HepG2 (cell line): ENCODE data around the gene MPST. TPM values are rescaled to one million over a fixed set of nuclear protein-coding genes. Genes with fewer than 3 reads are reported as not detected.

Source experiments
- ATF7 ChIP-seq, 2 experiments: fragments of 450-650 bp in 1 of 2; sonication (generic) in 1 of 2; formaldehyde crosslinking in 1 of 2; IDR thresholded peaks; 2 replicates each; pipeline versions ENCODE4 v1.4.0 to v1.6.1; 2016 to 2020; ENCODE audit warnings: antibody characterized with exemption in 1 of 2, mild to moderate bottlenecking in 1 of 2, missing genetic modification reagents in 1 of 2
- BCLAF1 ChIP-seq: fragments of 450-650 bp; IDR thresholded peaks from 2 replicates; pipeline ENCODE4 v1.6.1; 2017; ENCODE audit warnings: mild to moderate bottlenecking
- BRD4 ChIP-seq: sonication (generic); formaldehyde crosslinking; IDR thresholded peaks from 2 replicates; pipeline ENCODE4 v1.4.0; 2020; ENCODE audit warnings: missing genetic modification reagents
- CTCF ChIP-seq: sonication (generic); formaldehyde crosslinking; IDR thresholded peaks from 2 replicates; pipeline ENCODE4 v1.5.0; 2020; ENCODE audit warnings: mild to moderate bottlenecking, missing genetic modification reagents, moderate library complexity
- EHMT2 ChIP-seq: fragments of 200-600 bp; sonication (generic); IDR thresholded peaks from 2 replicates; pipeline ENCODE4 v1.7.0; 2017; ENCODE audit warnings: antibody characterized with exemption, low read depth, low read length, borderline replicate concordance
- FLYWCH1 ChIP-seq: sonication (generic); formaldehyde crosslinking; IDR thresholded peaks from 2 replicates; pipeline ENCODE4 v1.8.1; 2023; ENCODE audit warnings: mild to moderate bottlenecking, missing genetic modification reagents
- NFYB ChIP-seq: sonication (generic); formaldehyde crosslinking; IDR thresholded peaks from 2 replicates; pipeline ENCODE4 v1.4.0; 2020; ENCODE audit warnings: missing genetic modification reagents
- STAG1 ChIP-seq: sonication (generic); formaldehyde crosslinking; IDR thresholded peaks from 2 replicates; pipeline ENCODE4 v1.4.0; 2020; ENCODE audit warnings: missing genetic modification reagents
- STAT6 ChIP-seq: sonication (generic); formaldehyde crosslinking; IDR thresholded peaks from 2 replicates; pipeline ENCODE4 v1.4.0; 2020; ENCODE audit warnings: missing genetic modification reagents, mild to moderate bottlenecking, borderline replicate concordance
- TOPORS ChIP-seq: sonication (generic); formaldehyde crosslinking; IDR thresholded peaks from 2 replicates; pipeline ENCODE4 v1.8.0; 2023; ENCODE audit warnings: mild to moderate bottlenecking, missing genetic modification reagents
- ZNF687 ChIP-seq: sonication (generic); formaldehyde crosslinking; IDR thresholded peaks from 2 replicates; pipeline ENCODE4 v1.5.1; 2020; ENCODE audit warnings: mild to moderate bottlenecking, missing genetic modification reagents, moderate library complexity
- ZNF709 ChIP-seq: sonication (generic); formaldehyde crosslinking; IDR thresholded peaks from 2 replicates; pipeline ENCODE4 v1.5.0; 2020; ENCODE audit warnings: mild to moderate bottlenecking, missing genetic modification reagents
- ZNF749 ChIP-seq: sonication (generic); formaldehyde crosslinking; IDR thresholded peaks from 2 replicates; pipeline ENCODE4 v1.8.0; 2022; ENCODE audit warnings: mild to moderate bottlenecking, missing genetic modification reagents, moderate library complexity, borderline replicate concordance
- ZNF773 ChIP-seq: sonication (generic); formaldehyde crosslinking; IDR thresholded peaks from 2 replicates; pipeline ENCODE4 v1.4.0; 2020; ENCODE audit warnings: missing genetic modification reagents, borderline replicate concordance
- ZNF883 ChIP-seq: sonication (generic); formaldehyde crosslinking; IDR thresholded peaks from 2 replicates; pipeline ENCODE4 v1.5.1; 2020; ENCODE audit warnings: mild to moderate bottlenecking, missing genetic modification reagents; ENCODE audit errors: not compliant biosample characterization
- ZSCAN22 ChIP-seq: sonication (generic); formaldehyde crosslinking; IDR thresholded peaks from 2 replicates; pipeline ENCODE4 v1.4.0; 2020; ENCODE audit warnings: mild to moderate bottlenecking, missing genetic modification reagents
- polyA plus RNA-seq, 8 experiments: library from polyadenylated mRNA; depleted of rRNA in 3 of 8; stranded (reverse) in 7 of 8; unstranded in 1 of 8; fragments of >200 nt; fragmentation: Illumina TruSeq in 4 of 8; extraction: Trizol in 4 of 8; gene quantifications; 2 replicates each; pipeline versions ENCODE4 v1.2.1 to v1.2.3, GENCODE V29; 2011 to 2016; ENCODE audit warnings: low read depth in 4 of 8, missing spikeins in 1 of 8, mixed read lengths in 1 of 8; ENCODE audit not compliant: insufficient read depth in 1 of 8
- total RNA-seq, 5 experiments: library from RNA; depleted of rRNA; stranded (reverse); fragments of >200 nt; fragmentation: Illumina TruSeq; extraction: Trizol; gene quantifications; 2 replicates each; pipeline ENCODE4 v1.2.3, GENCODE V29; 2016; ENCODE audit warnings: low read depth in 1 of 5

Gene MPST
- total and polyA plus RNA-seq, 2 of the 13 experiments (the other 11 are each of a cell fraction or from before 2014, with no cell fraction given) = 133 to 141 TPM

GRCh38 chr22:37030560-37031281 is 11.2 kb downstream of the MPST start (continued):
- 0 out of 2 replicates have a peak, but pooled peaks have one; percentile 1 for TF ChIP-seq ZNF687 (CRISPR knock-in tag)
- TF ChIP-seq CTCF (CRISPR knock-in tag) = peak; percentile 58
- TF ChIP-seq STAG1 = peak; percentile 41; the same call in 1 of the 2 replicates
- TF ChIP-seq ZNF773 (CRISPR knock-in tag) = no peak
- no peak for TF ChIP-seq EHMT2
- TF ChIP-seq FLYWCH1 (CRISPR knock-in tag) = no peak
- no peak for TF ChIP-seq NFYB (CRISPR knock-in tag)
- no peak for TF ChIP-seq BCLAF1
- no peak for TF ChIP-seq ZNF709
- no peak for TF ChIP-seq TOPORS
- TF ChIP-seq ZNF883 (CRISPR knock-in tag) = no peak
- TF ChIP-seq ZNF749 = no peak
- TF ChIP-seq ZSCAN22 = no peak
- TF ChIP-seq BRD4 (CRISPR knock-in tag) = no peak
- no peak for TF ChIP-seq ATF7 (IDR thresholded peaks at IDR 0.05)
- no peak for TF ChIP-seq ATF7 (CRISPR knock-in tag; IDR thresholded peaks at IDR 0.05)
- no peak for TF ChIP-seq STAT6 (CRISPR knock-in tag)
